ENCODE measurements around the gene DIP2A.

DIP2A gene

DNA sequence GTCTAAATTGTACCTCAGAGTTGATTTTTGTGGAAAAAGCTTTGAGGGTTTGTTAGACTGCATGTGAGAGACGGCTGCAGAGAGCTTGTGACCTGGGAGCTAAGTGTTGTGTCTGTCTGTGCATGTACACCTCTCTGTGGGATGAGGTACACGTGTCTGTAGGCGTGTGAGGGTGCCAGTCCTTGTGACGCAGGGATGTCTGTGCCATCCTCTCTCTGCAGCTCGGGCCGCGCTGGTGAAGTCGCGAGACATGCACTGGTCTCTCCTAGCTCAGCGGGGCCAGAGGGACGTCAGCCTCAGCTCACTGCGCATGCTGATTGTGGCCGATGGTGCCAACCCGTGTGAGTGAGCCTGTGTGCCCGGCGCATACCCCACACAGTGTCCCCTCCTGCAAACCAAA is 79.6 kb downstream of the DIP2A start:
- no peak for DNase-seq

DNA sequence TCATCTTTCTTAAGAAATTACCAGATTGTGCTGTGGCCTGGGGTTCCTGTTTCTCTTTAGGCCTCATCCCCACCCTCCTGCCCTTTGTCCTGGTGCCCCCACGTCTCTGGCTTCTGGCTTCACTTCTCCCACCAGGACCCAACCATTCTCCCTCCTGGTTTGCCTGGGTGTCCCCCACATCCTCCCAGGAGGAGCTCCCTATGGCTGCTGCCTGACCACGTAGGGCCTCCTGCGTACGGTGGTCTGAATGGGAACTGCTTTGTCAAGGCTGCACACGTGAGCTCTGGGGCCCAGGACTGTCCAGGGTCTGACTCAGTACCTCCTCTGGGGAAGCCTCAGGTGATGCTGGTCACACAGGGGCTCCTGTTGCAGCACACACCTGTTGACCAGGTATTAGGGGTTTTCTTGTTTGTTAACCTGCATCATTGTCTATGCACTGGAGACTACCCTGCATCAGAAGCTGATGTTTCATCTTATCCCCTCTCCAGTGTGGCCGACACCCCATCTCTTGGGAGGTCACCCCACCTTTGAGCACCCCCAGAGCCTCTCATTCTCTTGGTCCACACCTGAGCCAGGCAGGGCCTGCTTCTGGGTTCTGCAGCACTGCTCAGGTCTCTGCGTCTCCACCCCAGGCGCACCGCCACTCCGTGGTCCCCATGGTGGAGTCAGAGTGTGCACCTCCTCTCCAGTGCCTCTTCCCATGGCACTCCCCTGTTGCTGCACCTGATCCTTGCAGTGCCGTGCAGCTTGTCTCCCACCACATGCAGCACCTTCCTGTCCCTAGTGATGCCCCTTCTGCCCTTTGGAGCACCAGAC is 80.4 kb downstream of the DIP2A start:
- no peak for DNase-seq

DNA sequence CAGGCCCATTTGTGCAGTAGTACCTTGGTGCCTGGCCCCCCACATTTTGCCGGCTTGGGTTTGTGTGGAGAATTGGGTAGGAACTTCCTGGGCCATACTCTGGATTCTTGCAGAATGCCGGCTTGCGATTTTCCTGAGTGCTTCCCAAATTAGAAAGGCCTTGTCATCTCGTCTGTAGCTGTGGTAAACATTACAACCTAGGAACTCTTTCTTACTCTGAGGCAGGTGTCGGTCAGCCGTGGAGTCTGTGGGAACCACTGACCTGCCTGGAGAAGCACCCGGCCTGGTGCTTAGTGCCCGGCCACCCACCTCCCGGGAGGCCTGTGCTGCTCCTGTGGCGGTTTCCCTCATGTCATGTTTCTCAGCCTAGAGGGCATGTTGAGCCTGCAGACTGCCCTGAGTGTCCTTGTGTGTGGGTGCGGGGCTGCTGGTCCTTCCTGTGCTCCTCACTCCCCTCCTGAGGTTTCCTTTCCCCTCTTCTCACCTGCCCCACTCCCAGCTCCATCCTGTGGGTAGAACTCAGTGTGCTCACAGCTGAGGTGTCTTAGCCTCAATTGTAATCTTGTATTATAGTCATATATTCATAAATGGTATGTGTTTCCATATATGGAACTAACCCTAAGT is 81.5 kb downstream of the DIP2A start:
- DNase-seq, result no peak

DNA sequence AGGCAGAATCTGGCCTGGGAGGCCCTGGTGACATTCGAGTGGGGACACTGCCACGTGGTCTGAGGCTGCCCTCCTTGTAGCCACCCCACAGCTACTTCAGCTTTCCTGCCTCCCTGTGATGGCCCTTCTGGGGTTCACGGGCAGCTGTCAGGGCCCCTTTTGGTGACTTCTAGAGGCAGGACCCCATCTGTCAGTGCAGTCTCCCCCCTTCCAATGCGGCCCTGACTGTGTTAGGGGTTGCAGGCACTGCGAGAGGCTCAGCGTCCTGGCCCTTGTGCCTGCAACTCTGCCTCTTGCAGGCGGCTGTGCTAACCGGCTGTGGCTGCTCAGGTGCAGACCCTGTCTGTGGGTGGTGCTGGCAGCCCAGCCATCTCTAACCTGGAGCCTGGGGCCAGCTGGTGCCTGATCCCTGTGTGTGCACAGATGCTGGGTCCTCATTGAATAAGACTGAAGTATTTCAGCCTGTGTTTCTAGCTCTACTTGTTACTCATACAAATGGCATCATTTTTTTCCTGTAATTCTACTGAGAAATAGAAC is 84.0 kb downstream of the DIP2A start:
- DNase-seq, result no peak

DNA sequence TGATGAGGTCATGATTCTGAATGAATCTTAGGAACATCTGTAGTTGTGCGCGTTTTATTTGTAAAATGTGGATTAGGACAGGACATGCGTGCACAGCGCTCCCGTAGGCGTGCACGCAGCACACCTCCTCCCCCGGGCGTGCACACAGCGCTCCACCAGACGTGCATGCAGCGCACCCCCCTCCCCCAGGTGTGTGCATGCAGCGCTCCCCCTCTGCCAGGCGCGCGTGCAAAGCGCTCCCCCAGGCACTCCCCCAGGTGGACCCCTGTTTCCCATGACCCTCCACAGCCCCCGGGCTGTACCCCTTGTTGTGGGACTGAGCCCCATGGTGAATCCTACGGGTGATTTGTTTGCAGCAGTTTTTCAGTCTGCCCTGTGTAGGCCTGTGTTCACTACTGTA is 84.6 kb downstream of the DIP2A start:
- DNase-seq, result no peak

DNA sequence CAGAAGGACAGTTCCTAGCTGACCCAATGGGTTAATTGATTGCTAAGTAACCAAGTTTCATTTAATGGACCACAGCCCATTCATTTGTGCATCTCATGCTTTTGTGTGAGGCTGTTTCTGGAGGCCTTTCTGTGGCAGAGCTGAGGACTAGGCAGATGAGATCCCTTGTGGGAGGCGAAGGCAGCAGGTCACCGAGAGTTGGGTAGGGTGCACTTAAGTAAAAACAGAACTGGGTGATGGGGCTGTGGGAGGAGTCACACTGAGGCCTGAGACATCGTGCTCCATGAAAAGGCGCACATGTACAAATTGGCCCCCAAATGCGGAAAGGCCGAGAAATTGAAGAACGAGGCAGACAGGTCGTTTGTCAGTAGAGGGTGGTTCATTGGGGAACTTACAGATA is 85.3 kb downstream of the DIP2A start:
- no peak for DNase-seq

DNA sequence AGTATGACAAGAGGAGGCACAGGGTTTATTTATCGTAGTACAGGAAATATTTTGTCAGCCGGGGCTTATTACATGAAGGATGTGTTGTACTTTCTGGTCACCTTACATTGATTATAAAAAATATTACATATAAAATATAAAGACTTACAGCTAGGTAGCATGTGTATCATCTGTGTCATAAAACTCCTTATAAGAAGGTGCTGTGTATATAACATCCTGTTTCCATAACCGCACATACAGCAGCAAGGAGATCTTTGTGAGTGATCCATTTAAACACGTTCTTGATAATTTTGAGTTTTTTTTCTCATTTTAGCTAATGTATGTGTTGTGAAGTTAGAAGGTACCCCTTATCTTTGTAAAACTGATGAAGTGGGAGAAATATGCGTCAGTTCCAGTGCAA is 86.1 kb downstream of the DIP2A start:
- DNase-seq, result no peak

DNA sequence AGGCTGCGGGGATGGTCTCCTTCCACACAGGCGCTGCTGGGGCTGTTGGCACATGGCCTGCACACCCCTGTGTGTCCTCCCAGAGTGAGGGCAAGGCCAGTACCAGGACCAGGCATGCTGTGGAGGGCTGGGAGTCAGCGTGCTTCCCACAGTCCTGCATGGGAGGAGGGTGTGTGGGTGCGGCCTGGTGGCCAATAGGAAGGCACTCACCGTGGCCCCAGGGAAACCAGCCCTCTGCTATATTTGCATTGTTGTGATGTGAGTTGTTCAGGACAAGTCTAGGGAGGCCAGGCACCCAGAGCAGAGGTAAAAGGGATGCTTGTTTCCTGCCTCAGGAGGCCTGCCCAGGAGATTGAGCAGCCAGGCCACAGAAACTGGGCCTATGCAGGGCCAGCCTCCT is 86.7 kb downstream of the DIP2A start:
- no peak for DNase-seq

DNA sequence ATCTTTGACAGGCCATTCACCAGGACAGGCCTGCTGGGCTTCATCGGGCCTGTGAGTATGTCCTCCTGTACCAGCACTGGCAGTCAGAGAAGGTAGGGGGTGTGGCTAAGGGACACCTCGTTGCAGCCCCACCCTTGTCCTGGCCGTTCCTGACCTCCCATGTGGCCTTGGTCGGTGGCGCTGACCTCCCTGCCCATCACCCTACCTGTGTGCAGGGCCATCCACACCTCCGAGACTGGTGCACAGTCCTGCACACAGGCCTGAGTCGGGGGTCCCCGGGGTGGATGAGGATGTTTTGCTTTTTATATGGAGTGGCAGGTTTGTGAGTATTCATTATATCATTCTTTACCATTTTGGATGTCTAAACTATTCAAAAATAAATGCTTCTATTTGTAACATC is 87.2 kb downstream of the DIP2A start:
- no peak for DNase-seq

DNA sequence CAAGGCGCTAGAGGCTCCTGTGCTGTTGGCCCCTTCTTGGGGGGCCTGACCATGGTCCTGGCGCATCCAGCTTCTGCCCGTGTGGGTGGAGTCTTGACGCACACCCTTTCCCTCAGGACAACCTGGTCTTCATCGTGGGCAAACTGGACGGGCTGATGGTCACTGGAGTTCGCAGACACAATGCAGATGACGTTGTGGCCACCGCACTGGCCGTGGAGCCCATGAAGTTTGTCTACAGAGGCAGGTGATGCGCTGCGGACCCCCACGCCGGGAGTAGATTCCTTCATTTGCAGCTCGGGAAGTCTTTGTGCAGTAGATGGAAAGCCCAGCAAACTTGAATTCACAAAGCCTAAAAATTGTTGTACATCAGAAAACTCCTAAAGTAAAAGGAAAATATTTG is 88.1 kb downstream of the DIP2A start:
- DNase-seq, result no peak

DNA sequence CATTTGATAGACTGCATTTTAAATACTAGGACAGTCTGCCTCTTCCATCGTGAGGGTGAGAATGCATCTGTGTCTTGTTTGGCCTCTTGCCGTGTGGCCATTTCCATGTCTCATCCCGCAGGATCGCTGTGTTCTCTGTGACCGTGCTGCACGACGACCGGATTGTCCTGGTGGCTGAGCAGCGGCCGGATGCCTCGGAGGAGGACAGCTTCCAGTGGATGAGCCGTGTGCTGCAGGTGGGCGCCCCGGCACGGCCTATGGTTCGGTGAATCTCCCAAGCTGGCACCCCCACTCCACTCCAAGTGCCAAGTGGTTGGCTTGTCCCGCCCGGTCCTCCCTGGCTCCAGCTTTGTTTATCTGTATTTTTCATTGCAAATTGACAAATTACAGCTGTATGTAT is 91.0 kb downstream of the DIP2A start:
- DNase-seq, result no peak

DNA sequence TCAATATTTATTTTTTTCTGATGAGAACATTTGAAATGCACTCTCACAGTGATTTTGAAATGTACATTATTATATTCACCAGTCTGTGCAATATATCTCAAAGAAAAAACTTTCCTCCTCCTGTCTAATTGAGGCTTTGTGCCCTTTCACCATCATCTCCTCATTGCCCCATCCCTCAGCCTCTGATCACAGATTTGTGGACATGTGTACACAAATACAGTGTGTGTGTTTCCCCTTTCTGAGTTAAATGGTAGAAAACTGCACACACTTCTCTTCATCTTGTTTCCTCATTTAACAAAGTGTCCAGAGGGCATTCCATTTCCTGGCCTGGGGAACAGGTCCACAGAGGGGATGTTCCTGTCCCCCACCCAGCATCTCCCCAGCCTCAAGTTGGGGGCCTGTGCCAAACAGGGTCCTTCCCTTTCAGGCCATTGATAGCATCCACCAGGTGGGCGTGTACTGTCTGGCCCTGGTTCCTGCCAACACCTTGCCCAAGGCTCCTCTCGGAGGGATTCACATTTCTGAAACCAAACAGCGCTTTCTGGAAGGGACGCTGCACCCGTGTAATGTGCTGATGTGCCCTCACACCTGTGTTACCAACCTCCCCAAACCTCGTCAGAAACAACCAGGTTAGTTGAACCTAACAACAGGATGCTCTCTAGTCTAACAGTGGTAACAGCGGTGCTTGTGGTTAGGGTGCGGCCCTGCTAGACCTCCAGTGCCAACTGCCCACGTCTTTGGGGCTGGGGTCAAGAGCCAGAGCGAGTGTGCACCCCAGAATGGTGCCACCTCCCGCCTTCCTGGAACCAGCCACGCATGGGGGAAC is 91.6 kb downstream of the DIP2A start:
- no peak for DNase-seq

DNA sequence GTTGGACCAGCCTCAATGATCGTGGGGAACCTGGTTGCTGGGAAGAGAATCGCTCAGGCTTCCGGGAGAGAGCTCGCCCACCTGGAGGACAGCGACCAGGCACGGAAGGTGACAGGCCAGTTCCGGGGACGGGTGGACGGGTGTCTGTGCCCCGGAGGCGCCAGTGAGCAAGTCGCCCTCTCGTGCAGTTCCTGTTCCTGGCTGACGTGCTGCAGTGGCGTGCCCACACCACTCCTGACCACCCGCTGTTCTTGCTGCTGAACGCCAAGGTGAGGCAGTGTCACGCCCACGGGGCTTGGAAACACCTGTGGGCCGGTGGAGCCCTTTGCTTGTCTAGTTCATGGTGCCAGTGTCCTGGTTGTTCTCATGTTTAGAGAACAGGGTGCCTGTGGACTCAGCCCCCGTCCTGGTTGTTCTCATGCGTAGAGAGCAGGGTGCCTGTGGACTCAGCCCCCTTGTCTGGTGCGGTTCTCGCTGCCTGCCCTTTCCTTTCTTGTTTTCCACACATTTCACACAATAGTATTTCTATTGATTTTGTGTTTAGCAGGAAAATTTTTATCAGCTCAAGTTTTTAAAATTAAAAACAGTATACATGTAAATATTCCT is 93.0 kb downstream of the DIP2A start:
- no peak for DNase-seq

DNA sequence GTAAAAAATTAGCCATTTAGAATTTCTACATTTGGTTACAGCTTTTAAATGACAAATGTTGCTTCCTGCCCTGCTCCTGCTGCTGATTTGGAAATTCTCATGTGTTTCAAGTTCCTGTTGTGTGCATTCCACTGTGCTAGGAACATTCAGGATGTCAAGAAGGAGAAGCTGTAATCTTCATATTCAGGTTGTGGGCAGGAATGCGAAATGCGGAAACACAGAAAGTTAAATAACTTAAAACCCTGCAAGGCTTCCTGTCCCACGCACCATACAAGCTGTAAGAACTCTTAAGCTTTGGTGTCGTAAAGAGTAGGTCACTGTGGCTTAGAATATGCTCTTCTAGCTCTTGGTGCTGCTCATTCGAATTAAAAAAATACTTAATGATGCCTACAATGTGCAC is 93.6 kb downstream of the DIP2A start:
- DNase-seq, result no peak

DNA sequence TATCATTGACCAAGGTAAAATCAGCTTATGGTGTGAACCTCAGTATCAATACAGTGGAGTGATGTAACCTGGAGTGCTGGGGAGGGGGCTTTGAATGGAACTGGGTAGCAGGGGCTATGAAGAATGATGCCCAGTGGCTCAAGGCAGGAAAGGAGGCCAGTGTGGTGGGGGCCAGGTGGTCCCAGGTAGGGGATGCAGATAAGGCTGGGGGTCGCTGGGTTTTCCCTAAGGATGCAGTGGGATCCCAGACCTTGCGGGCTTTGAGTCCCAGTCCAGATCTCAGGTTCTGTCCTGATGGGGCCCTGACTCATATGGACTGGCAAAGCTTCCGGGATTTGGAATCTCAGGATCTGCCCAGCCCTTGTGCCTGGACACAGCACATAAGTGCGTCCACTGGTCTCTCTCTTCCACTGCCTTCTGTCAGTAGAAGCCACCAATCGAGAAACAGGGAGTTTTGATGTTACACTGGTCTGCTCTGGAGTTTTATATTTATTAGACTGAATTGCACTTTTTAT is 94.2 kb downstream of the DIP2A start:
- no peak for DNase-seq

DNA sequence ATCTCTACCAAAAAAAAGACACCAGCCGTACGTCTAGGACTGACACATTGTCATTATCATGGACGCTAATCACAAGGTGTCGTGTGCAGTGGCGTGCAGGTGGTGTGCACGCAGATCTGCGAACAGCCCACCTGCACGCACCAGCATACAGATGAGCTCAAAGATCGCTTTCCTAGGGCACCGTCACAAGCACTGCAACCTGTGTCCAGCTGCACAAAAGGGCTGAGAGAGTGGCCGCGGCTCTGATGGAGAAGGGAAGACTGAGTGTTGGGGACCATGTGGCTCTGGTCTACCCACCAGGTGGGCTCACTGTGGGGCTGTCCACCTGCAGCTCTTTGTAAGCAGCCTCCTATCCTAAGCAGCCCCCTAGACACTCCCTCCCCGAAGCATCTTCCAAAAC is 95.3 kb downstream of the DIP2A start:
- no peak for DNase-seq

DNA sequence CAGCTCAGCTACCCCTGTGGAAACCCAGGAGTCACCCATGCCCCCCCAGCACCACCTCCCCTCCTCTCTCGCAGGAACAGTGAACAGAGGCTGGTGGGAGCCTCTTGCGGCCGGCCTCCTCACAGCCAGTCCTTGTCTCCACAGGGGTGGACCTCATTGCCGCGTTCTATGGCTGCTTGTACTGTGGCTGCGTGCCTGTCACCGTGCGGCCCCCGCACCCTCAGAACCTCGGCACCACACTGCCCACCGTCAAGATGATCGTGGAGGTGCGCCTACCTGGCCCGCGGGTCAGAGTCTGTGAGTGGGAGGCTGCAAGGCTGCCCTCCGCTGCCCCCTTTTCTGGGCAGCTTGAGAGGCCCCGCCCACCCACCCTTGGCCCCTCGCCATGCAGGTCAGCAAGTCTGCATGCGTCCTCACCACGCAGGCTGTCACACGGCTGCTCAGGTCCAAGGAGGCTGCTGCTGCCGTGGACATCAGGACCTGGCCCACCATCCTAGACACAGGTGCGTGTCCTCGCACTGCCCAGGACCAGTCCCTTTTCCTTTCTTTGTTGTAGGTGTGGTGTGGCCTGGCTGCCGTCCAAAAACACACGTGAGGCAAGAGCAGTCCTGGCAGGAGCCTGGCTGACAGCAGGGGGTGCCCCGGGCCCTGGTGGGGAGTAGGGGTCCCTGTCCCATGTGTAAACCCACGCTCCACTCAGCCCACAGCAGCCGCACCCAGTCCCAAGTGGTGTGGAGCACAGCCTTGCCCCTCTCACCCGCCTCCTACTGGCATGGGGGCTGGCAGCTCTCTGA is 95.9 kb downstream of the DIP2A start:
- DNase-seq, result no peak

DNA sequence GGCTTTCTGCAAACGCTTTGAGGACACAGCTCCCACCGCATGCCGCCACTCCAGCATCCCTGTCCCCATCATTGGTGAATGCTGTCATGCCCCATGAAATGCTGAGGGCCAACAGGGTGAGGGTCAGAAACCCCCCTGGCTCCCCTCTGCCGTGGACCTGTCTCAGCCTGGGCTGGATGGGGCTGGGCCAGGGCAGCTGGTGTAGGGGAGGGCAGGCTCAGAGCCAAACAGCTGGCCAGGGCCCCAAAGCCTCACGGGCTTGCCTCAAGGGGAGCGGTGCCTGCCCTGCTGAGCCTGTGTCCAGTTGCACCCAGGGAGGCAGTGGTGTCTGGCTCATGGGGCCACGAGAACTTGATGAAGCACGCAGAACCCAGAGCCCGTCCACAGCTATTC is 96.5 kb downstream of the DIP2A start:
- DNase-seq, result no peak

DNA sequence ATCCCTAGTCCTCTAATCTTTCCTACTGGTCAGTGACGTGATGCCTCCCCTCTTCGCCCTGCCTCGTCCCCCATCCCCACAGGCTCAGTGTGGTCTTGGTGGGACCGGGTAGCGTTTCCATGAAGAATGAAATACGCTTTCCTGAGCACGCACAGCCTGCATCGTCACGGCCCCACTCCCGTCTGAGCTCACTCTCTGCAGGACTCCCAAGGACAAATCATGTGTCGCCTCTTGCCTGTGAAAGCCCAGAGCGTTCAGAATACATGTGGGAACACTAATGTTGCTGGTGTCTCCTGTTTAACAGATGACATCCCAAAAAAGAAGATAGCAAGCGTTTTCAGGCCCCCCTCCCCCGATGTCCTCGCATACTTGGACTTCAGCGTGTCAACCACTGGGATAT is 97.0 kb downstream of the DIP2A start:
- DNase-seq, result no peak

DNA sequence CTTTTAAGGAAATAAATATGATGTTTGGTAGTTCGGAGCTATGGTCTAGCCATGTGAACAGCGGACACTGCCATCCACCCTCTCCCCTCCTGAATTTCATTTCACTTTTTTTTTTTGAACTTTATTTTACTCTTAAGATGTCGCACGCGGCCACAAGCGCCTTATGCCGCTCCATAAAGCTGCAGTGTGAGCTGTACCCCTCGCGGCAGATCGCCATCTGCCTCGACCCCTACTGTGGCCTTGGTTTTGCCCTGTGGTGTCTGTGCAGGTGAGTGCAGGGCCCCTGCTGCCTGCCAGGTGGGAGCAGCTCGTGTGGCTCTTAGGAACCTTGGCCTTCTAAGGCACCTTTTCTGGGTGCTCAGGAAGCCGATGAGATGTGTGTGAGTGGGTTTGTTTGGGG is 98.1 kb downstream of the DIP2A start:
- DNase-seq, result no peak

DNA sequence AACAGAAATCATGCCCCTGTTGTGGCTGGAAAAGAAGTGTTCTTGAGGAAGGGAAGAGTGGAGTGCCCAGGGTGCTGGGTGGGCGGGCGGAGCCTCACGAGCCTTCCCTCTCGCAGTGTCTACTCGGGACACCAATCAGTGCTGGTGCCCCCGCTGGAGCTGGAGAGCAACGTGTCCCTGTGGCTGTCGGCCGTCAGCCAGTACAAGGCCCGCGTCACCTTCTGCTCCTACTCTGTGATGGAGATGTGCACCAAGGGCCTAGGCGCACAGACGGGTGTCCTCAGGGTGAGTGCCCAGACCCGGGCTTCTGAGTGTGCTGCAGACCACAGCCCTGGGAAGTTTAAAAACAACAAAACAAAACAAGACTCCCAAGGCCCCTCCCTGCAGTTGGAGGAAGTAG is 98.8 kb downstream of the DIP2A start:
- no peak for DNase-seq

DNA sequence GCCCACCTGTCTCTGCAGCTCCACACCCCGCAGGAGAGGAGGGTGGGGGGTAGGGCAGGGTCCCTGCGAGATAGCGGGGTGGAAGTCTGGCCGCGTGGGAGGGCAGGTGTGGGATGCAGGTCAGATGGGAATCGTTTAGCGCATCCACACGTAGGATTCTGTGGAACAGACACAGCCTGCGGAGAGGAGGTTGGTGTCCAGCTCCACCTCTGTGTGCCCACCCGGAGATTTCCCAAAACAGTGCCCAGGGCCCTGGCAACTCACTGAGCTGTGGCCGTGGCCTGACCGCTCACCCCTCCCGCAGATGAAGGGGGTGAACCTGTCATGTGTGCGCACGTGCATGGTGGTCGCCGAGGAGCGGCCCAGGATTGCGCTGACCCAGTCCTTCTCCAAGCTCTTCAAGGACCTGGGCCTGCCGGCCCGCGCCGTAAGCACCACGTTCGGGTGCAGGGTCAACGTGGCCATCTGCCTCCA is 99.3 kb downstream of the DIP2A start:
- no peak for DNase-seq

All from activated T-cell treated with anti-CD3 and anti-CD28 coated beads for 4 hours (primary cell).